Measurements from ENCODE around the gene EID3.
"Not testable (repeated sequence)": the region's sequence is repeated elsewhere in the genome, so short reads cannot be mapped to it uniquely, and the experiment has no call there.

EID3 gene

DNA sequence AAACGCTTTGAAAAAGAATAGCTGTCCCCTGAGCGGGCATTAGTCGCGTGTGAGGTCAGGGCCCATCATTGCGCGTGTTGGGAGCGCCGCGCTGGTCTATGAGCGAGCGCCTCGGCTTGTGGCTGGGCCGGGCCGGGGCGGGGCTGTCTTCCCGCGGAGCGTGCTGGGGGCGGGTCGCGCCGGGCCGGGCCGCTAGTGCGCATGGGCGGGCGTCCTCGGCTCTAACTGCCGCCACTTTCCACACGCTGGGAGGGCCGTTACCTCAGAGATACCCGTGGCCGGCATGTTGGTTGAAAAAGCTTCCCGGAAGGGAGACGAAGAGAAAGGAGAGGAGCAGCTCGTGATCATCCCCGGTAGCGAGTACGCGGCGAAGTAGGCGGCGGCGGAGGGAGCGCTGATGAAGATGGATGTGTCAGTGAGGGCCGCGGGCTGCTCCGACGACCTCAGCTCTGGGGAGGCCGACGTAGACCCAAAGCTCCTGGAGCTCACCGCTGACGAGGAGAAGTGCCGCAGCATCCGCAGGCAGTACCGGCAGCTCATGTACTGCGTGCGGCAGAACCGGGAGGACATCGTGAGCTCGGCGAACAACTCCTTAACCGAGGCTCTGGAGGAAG lies at the start of gene EID3:
Gene EID3 (plus strand): TSS at position 202 of the 614 bp plus-strand sequence. CDS start 196 bp downstream, at position 398.
- DNase-seq (ENCODE audit: low read depth): no peak
- no peak for TF ChIP-seq CTCF (IDR thresholded peaks at IDR 0.05; ENCODE audit: low read depth, low read length, missing control alignments)
- H3K4me3 ChIP-seq (ENCODE audit: low read depth, low read length): peak within 1 kb of the TSS; percentile 43

DNA sequence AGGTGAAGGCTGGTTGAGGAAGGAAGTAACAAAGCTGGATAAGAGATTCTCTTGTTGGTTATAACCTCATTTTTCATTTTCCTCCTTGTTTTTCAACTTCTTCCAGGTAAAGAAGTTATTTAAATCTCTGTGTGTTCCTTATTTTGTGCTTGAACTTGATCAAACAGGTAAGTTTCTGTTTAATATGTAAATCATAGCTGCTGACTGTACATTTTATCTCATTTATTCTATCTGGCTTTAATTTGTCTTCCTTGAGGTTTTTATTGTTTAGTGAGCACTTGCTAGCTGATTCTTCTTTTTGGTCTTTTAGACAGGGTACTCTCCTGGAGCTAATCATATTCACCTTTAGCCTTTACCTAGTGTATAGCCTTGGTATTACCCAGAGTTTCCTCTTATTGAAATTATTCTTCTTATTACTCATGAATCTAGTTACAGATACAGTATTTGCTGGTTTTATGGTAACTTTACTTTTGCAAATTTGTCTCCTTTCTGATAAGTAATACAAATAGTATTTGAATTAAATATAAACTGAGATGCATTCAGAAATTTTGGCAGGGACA lies 45.5 kb upstream of the EID3 start:
- TF ChIP-seq CTCF (IDR thresholded peaks at IDR 0.05; ENCODE audit: low read depth, low read length, missing control alignments): no peak
- H3K4me3 ChIP-seq (ENCODE audit: low read depth, low read length): no peak overlapping the region
- no peak for DNase-seq (ENCODE audit: low read depth)

GRCh38 chr12:104258476-104259067 lies 45.0 kb upstream of the EID3 start:
- H3K4me3 ChIP-seq (ENCODE audit: low read depth, low read length): no peak overlapping the region
- no peak for DNase-seq (ENCODE audit: low read depth)
- TF ChIP-seq CTCF (IDR thresholded peaks at IDR 0.05; ENCODE audit: low read depth, low read length, missing control alignments): no peak

GRCh38 chr12:104263026-104263425 lies 40.5 kb upstream of the EID3 start:
- no peak overlapping the region for H3K4me3 ChIP-seq (ENCODE audit: low read depth, low read length)
- no peak for TF ChIP-seq CTCF (IDR thresholded peaks at IDR 0.05; ENCODE audit: low read depth, low read length, missing control alignments)
- DNase-seq (ENCODE audit: low read depth): no peak

- DNase-seq (ENCODE audit: low read depth): no peak
- no peak for TF ChIP-seq CTCF (IDR thresholded peaks at IDR 0.05; ENCODE audit: low read depth, low read length, missing control alignments)
- no peak overlapping the region for H3K4me3 ChIP-seq (ENCODE audit: low read depth, low read length)
Observed at GRCh38 chr12:104263580-104264358, 39.8 kb upstream of the EID3 start.

- not testable (repeated sequence) for H3K4me3 ChIP-seq (ENCODE audit: low read depth, low read length); DNase-seq (ENCODE audit: low read depth)
Observed at GRCh38 chr12:104265436-104265835, 38.1 kb upstream of the EID3 start.

DNA sequence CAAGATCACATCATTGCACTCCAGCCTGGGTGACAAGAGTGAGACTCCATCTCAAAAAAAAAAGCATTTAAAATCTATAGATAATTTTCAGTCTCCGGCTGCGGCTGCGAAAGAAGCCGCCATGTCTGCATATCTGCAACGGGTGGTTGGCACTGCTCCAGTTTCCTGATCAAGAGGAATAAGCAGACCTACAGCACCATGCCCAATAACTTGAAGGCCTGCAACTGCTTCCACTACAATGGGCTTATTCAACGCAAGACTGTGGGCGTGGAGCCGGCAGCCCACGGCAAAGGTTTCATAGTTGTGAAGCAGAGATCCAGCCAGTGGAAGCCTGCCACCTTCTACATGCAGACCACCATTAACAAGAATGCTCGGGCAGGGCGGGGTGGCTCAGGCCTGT lies 30.6 kb upstream of the EID3 start:
- TF ChIP-seq CTCF (IDR thresholded peaks at IDR 0.05; ENCODE audit: low read depth, low read length, missing control alignments): no peak
- no peak for DNase-seq (ENCODE audit: low read depth)
- H3K4me3 ChIP-seq (ENCODE audit: low read depth, low read length): no peak overlapping the region
